ENCODE data around the gene WDR49.

- TF ChIP-seq, protein P1, sequence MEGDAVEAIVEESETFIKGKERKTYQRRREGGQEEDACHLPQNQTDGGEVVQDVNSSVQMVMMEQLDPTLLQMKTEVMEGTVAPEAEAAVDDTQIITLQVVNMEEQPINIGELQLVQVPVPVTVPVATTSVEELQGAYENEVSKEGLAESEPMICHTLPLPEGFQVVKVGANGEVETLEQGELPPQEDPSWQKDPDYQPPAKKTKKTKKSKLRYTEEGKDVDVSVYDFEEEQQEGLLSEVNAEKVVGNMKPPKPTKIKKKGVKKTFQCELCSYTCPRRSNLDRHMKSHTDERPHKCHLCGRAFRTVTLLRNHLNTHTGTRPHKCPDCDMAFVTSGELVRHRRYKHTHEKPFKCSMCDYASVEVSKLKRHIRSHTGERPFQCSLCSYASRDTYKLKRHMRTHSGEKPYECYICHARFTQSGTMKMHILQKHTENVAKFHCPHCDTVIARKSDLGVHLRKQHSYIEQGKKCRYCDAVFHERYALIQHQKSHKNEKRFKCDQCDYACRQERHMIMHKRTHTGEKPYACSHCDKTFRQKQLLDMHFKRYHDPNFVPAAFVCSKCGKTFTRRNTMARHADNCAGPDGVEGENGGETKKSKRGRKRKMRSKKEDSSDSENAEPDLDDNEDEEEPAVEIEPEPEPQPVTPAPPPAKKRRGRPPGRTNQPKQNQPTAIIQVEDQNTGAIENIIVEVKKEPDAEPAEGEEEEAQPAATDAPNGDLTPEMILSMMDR (IDR thresholded peaks at IDR 0.05), result no peak
- TF ChIP-seq POLR2A (IDR thresholded peaks at IDR 0.05), result no peak
These were observed 27.3 kb downstream of the WDR49 start for GRCh38 chr3:167626490-167626889.

All from vagina (tissue), 2 donors.